IMR-90 (cell line): ENCODE results near the gene GGTLC2. TPM values are rescaled to one million over a fixed set of nuclear protein-coding genes. Genes with fewer than 3 reads are reported as not detected.

Source experiments
- USF2 ChIP-seq: fragments of 150-350 bp; IDR thresholded peaks from 2 replicates; pipeline ENCODE4 v1.6.1; 2017; ENCODE audit warnings: mild to moderate bottlenecking, antibody characterized with exemption, low read length, low read depth
- polyA plus RNA-seq, 3 experiments: library from polyadenylated mRNA; depleted of rRNA; stranded (reverse); fragments of >200 nt; gene quantifications; 2 replicates each; pipeline ENCODE4 v1.2.3, GENCODE V29; 2012; ENCODE audit warnings: low replicate concordance in 1 of 3
- total RNA-seq: library from RNA; depleted of rRNA; stranded (reverse); fragments of >200 nt; gene quantifications from 2 replicates; pipeline ENCODE4 v1.2.3, GENCODE V29; 2012

The GGTLC2 gene
- total and polyA plus RNA-seq, 2 of the 4 experiments (the other 2 are of a cell fraction), result 0.09 TPM; not detected in 1

- no peak for TF ChIP-seq USF2
Observed at GRCh38 chr22:22683668-22684361, 39.4 kb downstream of the GGTLC2 start (continued).
